ENCODE data around the gene FAM163B.

DNA sequence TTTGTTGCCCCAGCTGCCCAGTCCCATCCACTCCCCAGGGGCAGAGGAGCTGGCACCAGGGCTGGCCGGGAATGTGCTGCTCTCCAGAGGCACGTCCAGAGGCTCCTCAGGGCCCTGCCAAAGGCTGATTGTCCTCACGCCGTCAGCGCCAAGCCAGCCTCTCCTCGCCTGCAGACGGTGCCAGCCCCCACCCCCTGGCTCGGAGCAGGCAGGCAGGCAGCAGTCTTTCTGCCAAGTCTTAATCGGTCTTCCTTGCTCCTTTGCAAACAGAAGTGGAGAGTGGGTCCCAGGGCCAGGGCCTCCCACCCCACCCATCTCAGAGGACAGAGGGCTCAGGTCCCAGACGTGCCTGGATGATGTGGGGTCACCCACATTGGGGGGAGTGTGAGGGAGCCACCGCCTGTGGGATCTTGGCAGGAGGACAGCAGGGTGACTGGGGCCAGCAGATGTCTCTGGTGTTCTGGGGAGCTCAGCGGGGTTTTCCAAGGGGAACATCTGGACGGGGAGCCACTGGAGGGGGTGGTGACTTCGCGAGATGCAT, 36.3 kb downstream of the FAM163B start:
- TF ChIP-seq, protein P1, sequence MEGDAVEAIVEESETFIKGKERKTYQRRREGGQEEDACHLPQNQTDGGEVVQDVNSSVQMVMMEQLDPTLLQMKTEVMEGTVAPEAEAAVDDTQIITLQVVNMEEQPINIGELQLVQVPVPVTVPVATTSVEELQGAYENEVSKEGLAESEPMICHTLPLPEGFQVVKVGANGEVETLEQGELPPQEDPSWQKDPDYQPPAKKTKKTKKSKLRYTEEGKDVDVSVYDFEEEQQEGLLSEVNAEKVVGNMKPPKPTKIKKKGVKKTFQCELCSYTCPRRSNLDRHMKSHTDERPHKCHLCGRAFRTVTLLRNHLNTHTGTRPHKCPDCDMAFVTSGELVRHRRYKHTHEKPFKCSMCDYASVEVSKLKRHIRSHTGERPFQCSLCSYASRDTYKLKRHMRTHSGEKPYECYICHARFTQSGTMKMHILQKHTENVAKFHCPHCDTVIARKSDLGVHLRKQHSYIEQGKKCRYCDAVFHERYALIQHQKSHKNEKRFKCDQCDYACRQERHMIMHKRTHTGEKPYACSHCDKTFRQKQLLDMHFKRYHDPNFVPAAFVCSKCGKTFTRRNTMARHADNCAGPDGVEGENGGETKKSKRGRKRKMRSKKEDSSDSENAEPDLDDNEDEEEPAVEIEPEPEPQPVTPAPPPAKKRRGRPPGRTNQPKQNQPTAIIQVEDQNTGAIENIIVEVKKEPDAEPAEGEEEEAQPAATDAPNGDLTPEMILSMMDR (conservative IDR thresholded peaks at IDR 0.05; ENCODE audit: low read depth in 2 of 2): no peak
- TF ChIP-seq JUNB (IDR thresholded peaks at IDR 0.05; ENCODE audit: unreplicated experiment): no peak
- TF ChIP-seq, protein P2, sequence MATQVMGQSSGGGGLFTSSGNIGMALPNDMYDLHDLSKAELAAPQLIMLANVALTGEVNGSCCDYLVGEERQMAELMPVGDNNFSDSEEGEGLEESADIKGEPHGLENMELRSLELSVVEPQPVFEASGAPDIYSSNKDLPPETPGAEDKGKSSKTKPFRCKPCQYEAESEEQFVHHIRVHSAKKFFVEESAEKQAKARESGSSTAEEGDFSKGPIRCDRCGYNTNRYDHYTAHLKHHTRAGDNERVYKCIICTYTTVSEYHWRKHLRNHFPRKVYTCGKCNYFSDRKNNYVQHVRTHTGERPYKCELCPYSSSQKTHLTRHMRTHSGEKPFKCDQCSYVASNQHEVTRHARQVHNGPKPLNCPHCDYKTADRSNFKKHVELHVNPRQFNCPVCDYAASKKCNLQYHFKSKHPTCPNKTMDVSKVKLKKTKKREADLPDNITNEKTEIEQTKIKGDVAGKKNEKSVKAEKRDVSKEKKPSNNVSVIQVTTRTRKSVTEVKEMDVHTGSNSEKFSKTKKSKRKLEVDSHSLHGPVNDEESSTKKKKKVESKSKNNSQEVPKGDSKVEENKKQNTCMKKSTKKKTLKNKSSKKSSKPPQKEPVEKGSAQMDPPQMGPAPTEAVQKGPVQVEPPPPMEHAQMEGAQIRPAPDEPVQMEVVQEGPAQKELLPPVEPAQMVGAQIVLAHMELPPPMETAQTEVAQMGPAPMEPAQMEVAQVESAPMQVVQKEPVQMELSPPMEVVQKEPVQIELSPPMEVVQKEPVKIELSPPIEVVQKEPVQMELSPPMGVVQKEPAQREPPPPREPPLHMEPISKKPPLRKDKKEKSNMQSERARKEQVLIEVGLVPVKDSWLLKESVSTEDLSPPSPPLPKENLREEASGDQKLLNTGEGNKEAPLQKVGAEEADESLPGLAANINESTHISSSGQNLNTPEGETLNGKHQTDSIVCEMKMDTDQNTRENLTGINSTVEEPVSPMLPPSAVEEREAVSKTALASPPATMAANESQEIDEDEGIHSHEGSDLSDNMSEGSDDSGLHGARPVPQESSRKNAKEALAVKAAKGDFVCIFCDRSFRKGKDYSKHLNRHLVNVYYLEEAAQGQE (IDR thresholded peaks at IDR 0.05; ENCODE audit: unreplicated experiment): no peak
- TF ChIP-seq POLR2AphosphoS5 (IDR thresholded peaks at IDR 0.05; ENCODE audit: low read depth): no peak
- no peak for TF ChIP-seq EZH2 (IDR thresholded peaks at IDR 0.05; ENCODE audit: low read depth, unreplicated experiment)
- TF ChIP-seq, protein P3, sequence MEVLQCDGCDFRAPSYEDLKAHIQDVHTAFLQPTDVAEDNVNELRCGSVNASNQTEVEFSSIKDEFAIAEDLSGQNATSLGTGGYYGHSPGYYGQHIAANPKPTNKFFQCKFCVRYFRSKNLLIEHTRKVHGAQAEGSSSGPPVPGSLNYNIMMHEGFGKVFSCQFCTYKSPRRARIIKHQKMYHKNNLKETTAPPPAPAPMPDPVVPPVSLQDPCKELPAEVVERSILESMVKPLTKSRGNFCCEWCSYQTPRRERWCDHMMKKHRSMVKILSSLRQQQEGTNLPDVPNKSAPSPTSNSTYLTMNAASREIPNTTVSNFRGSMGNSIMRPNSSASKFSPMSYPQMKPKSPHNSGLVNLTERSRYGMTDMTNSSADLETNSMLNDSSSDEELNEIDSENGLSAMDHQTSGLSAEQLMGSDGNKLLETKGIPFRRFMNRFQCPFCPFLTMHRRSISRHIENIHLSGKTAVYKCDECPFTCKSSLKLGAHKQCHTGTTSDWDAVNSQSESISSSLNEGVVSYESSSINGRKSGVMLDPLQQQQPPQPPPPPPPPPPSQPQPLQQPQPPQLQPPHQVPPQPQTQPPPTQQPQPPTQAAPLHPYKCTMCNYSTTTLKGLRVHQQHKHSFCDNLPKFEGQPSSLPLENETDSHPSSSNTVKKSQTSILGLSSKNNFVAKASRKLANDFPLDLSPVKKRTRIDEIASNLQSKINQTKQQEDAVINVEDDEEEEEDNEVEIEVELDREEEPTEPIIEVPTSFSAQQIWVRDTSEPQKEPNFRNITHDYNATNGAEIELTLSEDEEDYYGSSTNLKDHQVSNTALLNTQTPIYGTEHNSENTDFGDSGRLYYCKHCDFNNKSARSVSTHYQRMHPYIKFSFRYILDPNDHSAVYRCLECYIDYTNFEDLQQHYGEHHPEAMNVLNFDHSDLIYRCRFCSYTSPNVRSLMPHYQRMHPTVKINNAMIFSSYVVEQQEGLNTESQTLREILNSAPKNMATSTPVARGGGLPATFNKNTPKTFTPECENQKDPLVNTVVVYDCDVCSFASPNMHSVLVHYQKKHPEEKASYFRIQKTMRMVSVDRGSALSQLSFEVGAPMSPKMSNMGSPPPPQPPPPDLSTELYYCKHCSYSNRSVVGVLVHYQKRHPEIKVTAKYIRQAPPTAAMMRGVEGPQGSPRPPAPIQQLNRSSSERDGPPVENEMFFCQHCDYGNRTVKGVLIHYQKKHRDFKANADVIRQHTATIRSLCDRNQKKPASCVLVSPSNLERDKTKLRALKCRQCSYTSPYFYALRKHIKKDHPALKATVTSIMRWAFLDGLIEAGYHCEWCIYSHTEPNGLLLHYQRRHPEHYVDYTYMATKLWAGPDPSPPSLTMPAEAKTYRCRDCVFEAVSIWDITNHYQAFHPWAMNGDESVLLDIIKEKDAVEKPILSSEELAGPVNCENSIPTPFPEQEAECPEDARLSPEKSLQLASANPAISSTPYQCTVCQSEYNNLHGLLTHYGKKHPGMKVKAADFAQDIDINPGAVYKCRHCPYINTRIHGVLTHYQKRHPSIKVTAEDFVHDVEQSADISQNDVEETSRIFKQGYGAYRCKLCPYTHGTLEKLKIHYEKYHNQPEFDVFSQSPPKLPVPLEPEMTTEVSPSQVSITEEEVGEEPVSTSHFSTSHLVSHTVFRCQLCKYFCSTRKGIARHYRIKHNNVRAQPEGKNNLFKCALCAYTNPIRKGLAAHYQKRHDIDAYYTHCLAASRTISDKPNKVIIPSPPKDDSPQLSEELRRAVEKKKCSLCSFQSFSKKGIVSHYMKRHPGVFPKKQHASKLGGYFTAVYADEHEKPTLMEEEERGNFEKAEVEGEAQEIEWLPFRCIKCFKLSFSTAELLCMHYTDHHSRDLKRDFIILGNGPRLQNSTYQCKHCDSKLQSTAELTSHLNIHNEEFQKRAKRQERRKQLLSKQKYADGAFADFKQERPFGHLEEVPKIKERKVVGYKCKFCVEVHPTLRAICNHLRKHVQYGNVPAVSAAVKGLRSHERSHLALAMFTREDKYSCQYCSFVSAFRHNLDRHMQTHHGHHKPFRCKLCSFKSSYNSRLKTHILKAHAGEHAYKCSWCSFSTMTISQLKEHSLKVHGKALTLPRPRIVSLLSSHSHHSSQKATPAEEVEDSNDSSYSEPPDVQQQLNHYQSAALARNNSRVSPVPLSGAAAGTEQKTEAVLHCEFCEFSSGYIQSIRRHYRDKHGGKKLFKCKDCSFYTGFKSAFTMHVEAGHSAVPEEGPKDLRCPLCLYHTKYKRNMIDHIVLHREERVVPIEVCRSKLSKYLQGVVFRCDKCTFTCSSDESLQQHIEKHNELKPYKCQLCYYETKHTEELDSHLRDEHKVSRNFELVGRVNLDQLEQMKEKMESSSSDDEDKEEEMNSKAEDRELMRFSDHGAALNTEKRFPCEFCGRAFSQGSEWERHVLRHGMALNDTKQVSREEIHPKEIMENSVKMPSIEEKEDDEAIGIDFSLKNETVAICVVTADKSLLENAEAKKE (CRISPR knock-in tag; IDR thresholded peaks at IDR 0.05): no peak
- no peak for TF ChIP-seq EZH2phosphoT487 (IDR thresholded peaks at IDR 0.05; ENCODE audit: unreplicated experiment)
- no peak for TF ChIP-seq CREB1 (CRISPR knock-in tag; IDR thresholded peaks at IDR 0.05; ENCODE audit: low read depth)
- no peak for TF ChIP-seq ZNF114 (CRISPR knock-in tag; IDR thresholded peaks at IDR 0.05)
- TF ChIP-seq NANOG (IDR thresholded peaks at IDR 0.05; ENCODE audit: borderline replicate concordance): no peak
- TF ChIP-seq STAT1 (IDR thresholded peaks at IDR 0.05; ENCODE audit: unreplicated experiment): no peak
